Astrocyte (in vitro differentiated cells and primary cell): ENCODE data around the gene NFATC4. TPM values are rescaled to one million over a fixed set of nuclear protein-coding genes. Genes with fewer than 3 reads are reported as not detected.

ENCODE experiments used
- DNase-seq: peaks from one replicate; pipeline ENCODE4 v3.0.0-alpha.2; 2010; ENCODE audit warnings: low read depth
- FAIRE-seq: peaks from 2 replicates; lab custom pipeline; 2011; peaks lifted over from hg19 to GRCh38; lab: Jason Lieb, UNC
- H2AFZ ChIP-seq: 2 replicates; pipeline ENCODE4 v1.6.0; 2012; ENCODE audit warnings: low read depth, low read length, inconsistent platforms
- H3K27ac ChIP-seq: 2 replicates; pipeline ENCODE4 v1.5.1; 2011; ENCODE audit warnings: low read depth, low read length, inconsistent platforms
- H3K27me3 ChIP-seq: 2 replicates; pipeline ENCODE4 v1.6.0; 2011; ENCODE audit warnings: low read length, inconsistent platforms; ENCODE audit not compliant: insufficient read depth
- H3K36me3 ChIP-seq: 2 replicates; pipeline ENCODE4 v1.5.1; 2011; ENCODE audit warnings: low read length, inconsistent platforms; ENCODE audit not compliant: insufficient read depth
- H3K4me1 ChIP-seq: 2 replicates; pipeline ENCODE4 v1.5.1; 2011; ENCODE audit warnings: low read length, inconsistent platforms; ENCODE audit not compliant: insufficient read depth
- H3K4me2 ChIP-seq: 2 replicates; pipeline ENCODE4 v1.6.0; 2012; ENCODE audit warnings: low read length, inconsistent platforms
- H3K4me3 ChIP-seq: 2 replicates; pipeline ENCODE4 v1.5.1; 2011; ENCODE audit warnings: low read depth, mild to moderate bottlenecking, low read length, inconsistent platforms; ENCODE audit not compliant: insufficient read depth
- H3K79me2 ChIP-seq: 2 replicates; pipeline ENCODE4 v1.6.0; 2012; ENCODE audit warnings: mild to moderate bottlenecking, low read length, inconsistent platforms; ENCODE audit not compliant: insufficient read depth
- H3K9ac ChIP-seq: 2 replicates; pipeline ENCODE4 v1.6.0; 2012; ENCODE audit warnings: mild to moderate bottlenecking, low read length, inconsistent platforms
- H3K9me3 ChIP-seq: 2 replicates; pipeline ENCODE4 v1.5.1; 2012; ENCODE audit warnings: low read depth, mild to moderate bottlenecking, low read length, inconsistent platforms; ENCODE audit not compliant: insufficient read depth
- H4K20me1 ChIP-seq: 2 replicates; pipeline ENCODE4 v1.6.0; 2012; ENCODE audit warnings: low read length, inconsistent platforms; ENCODE audit not compliant: insufficient read depth
- H3K27ac Mint-ChIP-seq: one replicate; pipeline ENCODE4 v1.8.0; 2021; ENCODE audit warnings: mild to moderate bottlenecking, mixed read lengths; ENCODE audit not compliant: unreplicated experiment
- H3K27me3 Mint-ChIP-seq: one replicate; pipeline ENCODE4 v1.8.0; 2021; ENCODE audit warnings: low read depth, mixed read lengths; ENCODE audit not compliant: unreplicated experiment
- H3K36me3 Mint-ChIP-seq: one replicate; pipeline ENCODE4 v1.8.0; 2021; ENCODE audit warnings: low read depth, mixed read lengths; ENCODE audit not compliant: unreplicated experiment
- H3K4me1 Mint-ChIP-seq: one replicate; pipeline ENCODE4 v1.8.0; 2021; ENCODE audit warnings: low read depth, mixed read lengths; ENCODE audit not compliant: unreplicated experiment
- H3K4me3 Mint-ChIP-seq: one replicate; pipeline ENCODE4 v1.8.0; 2021; ENCODE audit warnings: mild to moderate bottlenecking, moderate library complexity, mixed read lengths; ENCODE audit not compliant: unreplicated experiment
- H3K9me3 Mint-ChIP-seq: one replicate; pipeline ENCODE4 v1.8.0; 2021; ENCODE audit warnings: mild to moderate bottlenecking, mixed read lengths; ENCODE audit not compliant: unreplicated experiment
- CTCF ChIP-seq: IDR thresholded peaks from 2 replicates; pipeline ENCODE4 v1.5.1; 2011; ENCODE audit warnings: low read depth, mild to moderate bottlenecking, inconsistent platforms, low read length, moderate library complexity; ENCODE audit not compliant: insufficient read depth
- EZH2 ChIP-seq: IDR thresholded peaks from 2 replicates; pipeline ENCODE4 v1.6.1; 2012; ENCODE audit warnings: mild to moderate bottlenecking, low read length, inconsistent platforms; ENCODE audit not compliant: insufficient read depth
- total RNA-seq: library from RNA; stranded (reverse); gene quantifications from 2 replicates; pipeline ENCODE4 v1.2.1, GENCODE V29; 2021

Gene NFATC4
- total RNA-seq, 1 donor from 2014 or later, result 61.9 TPM

DNA sequence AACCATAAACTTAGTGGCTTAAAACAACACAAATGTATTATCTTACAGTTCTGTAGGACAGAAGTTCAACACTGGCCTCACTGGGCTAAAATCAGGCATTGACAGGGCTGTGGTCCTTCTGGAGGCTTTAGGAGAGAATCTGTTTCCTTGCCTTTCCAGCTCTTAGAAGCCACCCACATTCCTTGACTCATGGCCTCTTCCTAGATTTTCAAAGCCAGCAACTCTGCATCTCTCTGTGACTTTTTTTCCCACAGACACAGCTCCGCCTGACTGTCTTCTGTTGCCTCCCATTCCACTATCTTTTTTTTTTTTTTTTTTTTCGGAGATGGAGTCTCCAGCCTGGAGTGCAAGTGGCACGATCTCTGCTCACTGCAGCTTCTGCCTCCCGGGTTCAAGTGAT is 11.8 kb upstream of the NFATC4 start:
- no peak overlapping the region for H3K4me3 Mint-ChIP-seq
- H3K27me3 Mint-ChIP-seq, result peaks cover 36% of the 10 kb centered on the region
- Histone ChIP-seq H3K4me2 (no peak overlapping the region), H3K4me3 (no peak overlapping the region), H3K27me3 (peaks cover 24% of the 10 kb centered on the region), H3K9ac (no peak overlapping the region), H3K27ac (no peak overlapping the region), H3K36me3 (no peaks in the 10 kb centered on the region), H4K20me1 (no peaks in the 10 kb centered on the region), H3K4me1 (no peaks in the 10 kb centered on the region), H2AFZ (no peak overlapping the region), H3K9me3 (no peaks in the 10 kb centered on the region), H3K79me2 (no peaks in the 10 kb centered on the region)
- H3K4me1 Mint-ChIP-seq, result peaks cover 2% of the 10 kb centered on the region
- no peak for TF ChIP-seq CTCF
- TF ChIP-seq EZH2, result no peak
- H3K27ac Mint-ChIP-seq, result no peak overlapping the region
- H3K9me3 Mint-ChIP-seq, result peaks cover 2% of the 10 kb centered on the region
- DNase-seq, result no peak
- FAIRE-seq, result no peak
- no peaks in the 10 kb centered on the region for H3K36me3 Mint-ChIP-seq

- no peak for FAIRE-seq
- Histone ChIP-seq H3K27ac (no peak overlapping the region), H2AFZ (no peak overlapping the region), H3K79me2 (no peaks in the 10 kb centered on the region), H3K4me3 (no peak overlapping the region), H3K9me3 (no peaks in the 10 kb centered on the region), H3K4me1 (peaks cover 4% of the 10 kb centered on the region), H3K9ac (no peak overlapping the region), H3K4me2 (no peak overlapping the region), H3K27me3 (peaks cover 5% of the 10 kb centered on the region), H4K20me1 (no peaks in the 10 kb centered on the region), H3K36me3 (no peaks in the 10 kb centered on the region)
- no peak for TF ChIP-seq EZH2
- TF ChIP-seq CTCF, result no peak
- Mint-ChIP-seq H3K36me3 (no peaks in the 10 kb centered on the region), H3K27ac (no peak overlapping the region), H3K27me3 (peaks cover 27% of the 10 kb centered on the region), H3K4me3 (no peak overlapping the region), H3K9me3 (no peaks in the 10 kb centered on the region), H3K4me1 (peaks cover 5% of the 10 kb centered on the region)
- DNase-seq, result no peak
Measured at GRCh38 chr14:24360281-24360680, 7.7 kb upstream of the NFATC4 start.

GRCh38 chr14:24361326-24361725 is 6.7 kb upstream of the NFATC4 start:
- Histone ChIP-seq H3K4me3 (no peak overlapping the region), H3K4me1 (peaks cover 4% of the 10 kb centered on the region), H3K9me3 (no peaks in the 10 kb centered on the region), H2AFZ (no peak overlapping the region), H3K79me2 (no peaks in the 10 kb centered on the region), H3K9ac (no peak overlapping the region), H3K36me3 (no peaks in the 10 kb centered on the region), H3K27me3 (peaks cover 5% of the 10 kb centered on the region), H4K20me1 (no peaks in the 10 kb centered on the region), H3K4me2 (no peak overlapping the region), H3K27ac (no peak overlapping the region)
- TF ChIP-seq EZH2 (no peak), CTCF (no peak)
- no peak overlapping the region for H3K4me3 Mint-ChIP-seq
- no peaks in the 10 kb centered on the region for H3K9me3 Mint-ChIP-seq
- no peaks in the 10 kb centered on the region for H3K36me3 Mint-ChIP-seq
- H3K27ac Mint-ChIP-seq, result no peak overlapping the region
- peaks cover 12% of the 10 kb centered on the region for H3K4me1 Mint-ChIP-seq
- DNase-seq, result no peak
- FAIRE-seq, result no peak
- peaks cover 27% of the 10 kb centered on the region for H3K27me3 Mint-ChIP-seq
